Hepatocyte (in vitro differentiated cells): Measurements from ENCODE around the gene TWIST2. TPM values are rescaled to one million over a fixed set of nuclear protein-coding genes. Genes with fewer than 3 reads are reported as not detected.

Source experiments
- DNase-seq: peaks from one replicate; pipeline ENCODE4 v3.0.0-alpha.2; 2016; ENCODE audit warnings: low spot score
- H2AFZ ChIP-seq: fragments of 200-600 bp; sonication (generic); 2 replicates; pipeline ENCODE4 v1.6.0; 2016; ENCODE audit warnings: antibody characterized with exemption, mild to moderate bottlenecking
- H3K27ac ChIP-seq: fragments of 200-600 bp; sonication (generic); 2 replicates; pipeline ENCODE4 v1.5.1; 2016; ENCODE audit warnings: mild to moderate bottlenecking
- H3K27me3 ChIP-seq: fragments of 200-600 bp; sonication (generic); 2 replicates; pipeline ENCODE4 v1.6.1; 2016
- H3K36me3 ChIP-seq: fragments of 200-600 bp; sonication (generic); replicated peaks from 2 replicates; pipeline ENCODE4 v1.5.1; 2016; ENCODE audit warnings: low read depth; ENCODE audit not compliant: insufficient read depth
- H3K4me1 ChIP-seq: fragments of 200-600 bp; sonication (generic); 2 replicates; pipeline ENCODE4 v1.5.1; 2016; ENCODE audit warnings: mild to moderate bottlenecking, moderate library complexity; ENCODE audit not compliant: insufficient read depth
- H3K4me2 ChIP-seq: fragments of 200-600 bp; sonication (generic); 2 replicates; pipeline ENCODE4 v1.6.0; 2016
- H3K4me3 ChIP-seq: fragments of 200-600 bp; sonication (generic); 2 replicates; pipeline ENCODE4 v1.5.1; 2016; ENCODE audit warnings: mild to moderate bottlenecking
- H3K79me2 ChIP-seq: fragments of 200-600 bp; sonication (generic); 2 replicates; pipeline ENCODE4 v1.6.0; 2017; ENCODE audit warnings: mild to moderate bottlenecking
- H3K9me2 ChIP-seq: fragments of 200-600 bp; sonication (generic); replicated peaks from 2 replicates; pipeline ENCODE4 v1.6.0; 2017; ENCODE audit warnings: mild to moderate bottlenecking; ENCODE audit not compliant: insufficient read depth
- H3K9me3 ChIP-seq: fragments of 200-600 bp; sonication (generic); 2 replicates; pipeline ENCODE4 v1.5.1; 2016; ENCODE audit warnings: low read depth, mild to moderate bottlenecking
- H4K20me1 ChIP-seq: fragments of 200-600 bp; sonication (generic); 2 replicates; pipeline ENCODE4 v1.6.0; 2016; ENCODE audit warnings: mild to moderate bottlenecking; ENCODE audit not compliant: insufficient read depth, poor library complexity, severe bottlenecking
- CTCF ChIP-seq: fragments of 200-600 bp; sonication (generic); IDR thresholded peaks from 2 replicates; pipeline ENCODE4 v1.5.1; 2016; ENCODE audit warnings: antibody characterized with exemption, mild to moderate bottlenecking; ENCODE audit not compliant: poor library complexity
- EZH2 ChIP-seq: fragments of 200-600 bp; sonication (generic); IDR thresholded peaks from 2 replicates; pipeline ENCODE4 v1.6.1; 2016; ENCODE audit warnings: antibody characterized with exemption, mild to moderate bottlenecking, borderline replicate concordance
- EZH2phosphoT487 ChIP-seq: fragments of 200-600 bp; sonication (generic); IDR thresholded peaks from one replicate; pipeline ENCODE4 v1.6.1; 2018; ENCODE audit warnings: antibody characterized with exemption, mild to moderate bottlenecking, low read depth, moderate library complexity; ENCODE audit not compliant: unreplicated experiment, severe bottlenecking
- WGBS: methylation state at CpG from one replicate; pipeline ENCODE4 v1.1.6; 2016; ENCODE audit warnings: low lambda C conversion rate; ENCODE audit errors: missing lambda C conversion rate; 5-methylcytosine and 5-hydroxymethylcytosine counted together
- polyA plus RNA-seq: library from polyadenylated mRNA; unstranded; fragments of >200 nt; fragmentation: Nextera tagmentation; extraction: Ambion mirVana; gene quantifications from 2 replicates; pipeline ENCODE4 v1.2.1, GENCODE V29; 2016
- total RNA-seq: library from RNA; depleted of rRNA; stranded (reverse); fragments of >200 nt; gene quantifications from 2 replicates; pipeline ENCODE4 v1.2.3, GENCODE V29; 2014

TWIST2 gene
- total and polyA plus RNA-seq, 2 experiments from 2014 or later = 13.5 to 19.7 TPM

DNA sequence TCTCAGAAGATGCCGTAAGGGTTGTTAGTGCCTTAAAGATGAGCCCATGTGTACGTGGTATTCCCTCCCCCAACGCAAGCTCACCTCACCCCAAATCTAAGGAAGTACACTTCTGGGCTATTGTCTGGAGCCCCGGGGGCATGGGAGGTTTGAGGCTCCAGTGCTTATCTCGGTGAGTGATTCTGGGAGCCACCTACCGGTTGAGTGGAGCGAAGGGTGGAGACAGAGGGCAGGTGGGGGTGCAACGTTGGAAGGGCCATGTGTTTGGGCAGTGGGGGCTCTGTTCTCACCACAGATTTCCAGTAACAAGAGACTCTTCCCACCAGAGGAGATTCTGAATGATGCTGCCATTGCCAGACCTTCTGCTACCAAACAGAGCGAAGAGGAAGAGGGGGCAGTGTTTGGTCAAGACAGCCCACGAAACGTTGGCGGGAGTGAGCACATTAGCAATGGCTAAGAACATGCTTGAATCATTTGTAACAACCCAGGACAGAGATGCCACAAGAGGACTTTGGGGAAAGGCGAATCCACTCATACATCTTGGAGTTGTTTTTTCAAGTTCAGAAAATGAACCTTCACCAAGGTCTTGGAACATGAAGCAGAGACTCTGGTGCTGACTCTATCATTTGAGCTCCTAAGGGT lies 38.7 kb downstream of the TWIST2 start:
- peaks cover 12% of the 10 kb centered on the region for H3K4me1 ChIP-seq
- TF ChIP-seq EZH2phosphoT487 (no peak), EZH2 (no peak), CTCF (no peak)
- H3K4me2 ChIP-seq = no peak overlapping the region
- WGBS = 78% methylated on average over 13 of the region's 13 CpGs
- H2AFZ ChIP-seq = no peak overlapping the region
- no peaks in the 10 kb centered on the region for H3K36me3 ChIP-seq
- peaks cover 6% of the 10 kb centered on the region for H3K79me2 ChIP-seq
- H3K27me3 ChIP-seq = no peaks in the 10 kb centered on the region
- H3K9me2 ChIP-seq = no peaks in the 10 kb centered on the region
- H4K20me1 ChIP-seq = no peaks in the 10 kb centered on the region
- no peak overlapping the region for H3K27ac ChIP-seq
- H3K4me3 ChIP-seq = no peak overlapping the region
- no peak for DNase-seq
- no peaks in the 10 kb centered on the region for H3K9me3 ChIP-seq

DNA sequence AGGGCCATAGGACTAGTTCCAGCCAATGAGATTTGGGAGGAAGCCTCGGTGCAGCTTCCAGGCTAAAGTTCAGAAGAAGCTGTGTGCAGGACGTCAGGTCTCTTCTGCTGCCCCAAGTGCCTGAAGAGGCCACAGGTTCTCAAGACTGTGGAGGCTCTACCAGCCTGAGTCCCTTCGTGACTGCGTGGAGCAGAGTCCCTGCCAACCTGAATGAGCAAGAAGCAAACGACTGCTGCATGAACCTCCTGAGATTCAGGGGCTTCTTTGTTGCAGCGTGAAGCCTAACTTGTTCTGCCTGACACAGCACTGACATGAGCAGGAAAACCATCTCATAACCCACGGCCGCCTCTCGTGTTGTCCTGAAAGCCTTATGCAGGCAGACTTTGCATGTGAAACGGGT lies 39.7 kb downstream of the TWIST2 start:
- H3K4me3 ChIP-seq = no peak overlapping the region
- TF ChIP-seq EZH2phosphoT487 (no peak), EZH2 (no peak), CTCF (no peak)
- H3K27me3 ChIP-seq = no peaks in the 10 kb centered on the region
- no peaks in the 10 kb centered on the region for H3K9me3 ChIP-seq
- H3K79me2 ChIP-seq = peaks cover 6% of the 10 kb centered on the region
- H2AFZ ChIP-seq = no peak overlapping the region
- 93% methylated on average over 10 of the region's 10 CpGs for WGBS
- peaks cover 7% of the 10 kb centered on the region for H3K4me1 ChIP-seq
- no peak overlapping the region for H3K27ac ChIP-seq
- no peaks in the 10 kb centered on the region for H4K20me1 ChIP-seq
- H3K4me2 ChIP-seq = no peak overlapping the region
- no peak for DNase-seq
- H3K9me2 ChIP-seq = no peaks in the 10 kb centered on the region
- no peaks in the 10 kb centered on the region for H3K36me3 ChIP-seq

- H3K4me2 ChIP-seq = no peak overlapping the region
- H3K27ac ChIP-seq = no peak overlapping the region
- H3K9me2 ChIP-seq = no peaks in the 10 kb centered on the region
- peaks cover 5% of the 10 kb centered on the region for H3K4me1 ChIP-seq
- no peaks in the 10 kb centered on the region for H4K20me1 ChIP-seq
- no peak overlapping the region for H3K4me3 ChIP-seq
- TF ChIP-seq EZH2phosphoT487 = no peak
- no peak for TF ChIP-seq EZH2
- no peak for TF ChIP-seq CTCF
- no peak overlapping the region for H2AFZ ChIP-seq
- 85% methylated on average over 2 of the region's 2 CpGs for WGBS
- peaks cover 6% of the 10 kb centered on the region for H3K79me2 ChIP-seq
- H3K9me3 ChIP-seq = no peaks in the 10 kb centered on the region
- no peak for DNase-seq
- no peaks in the 10 kb centered on the region for H3K36me3 ChIP-seq
- no peaks in the 10 kb centered on the region for H3K27me3 ChIP-seq
Observed at GRCh38 chr2:238888781-238889180, 40.9 kb downstream of the TWIST2 start.

DNA sequence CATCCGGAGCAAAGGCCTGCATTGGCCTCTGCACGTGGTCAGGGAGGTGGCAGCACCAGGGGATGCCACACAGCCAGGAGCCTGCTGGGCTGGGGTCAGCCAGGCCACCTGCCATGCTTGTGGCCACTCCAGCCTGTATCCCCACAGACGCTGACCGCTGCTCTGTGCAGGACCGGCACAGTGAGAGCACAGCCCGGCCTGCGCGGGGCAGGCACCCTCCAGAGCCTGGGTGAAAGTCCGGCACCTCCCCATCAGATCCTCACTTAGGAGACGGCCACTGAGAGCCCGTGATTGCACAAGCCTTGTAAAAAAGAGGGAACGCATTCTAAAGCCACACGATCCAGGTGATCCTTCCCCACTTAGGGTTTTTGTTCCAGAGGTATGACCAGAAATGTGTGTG lies 42.2 kb downstream of the TWIST2 start:
- DNase-seq = no peak
- H3K27me3 ChIP-seq = no peaks in the 10 kb centered on the region
- no peaks in the 10 kb centered on the region for H3K9me3 ChIP-seq
- H2AFZ ChIP-seq = no peak overlapping the region
- no peaks in the 10 kb centered on the region for H4K20me1 ChIP-seq
- H3K4me2 ChIP-seq = no peak overlapping the region
- peaks cover 5% of the 10 kb centered on the region for H3K4me1 ChIP-seq
- no peaks in the 10 kb centered on the region for H3K9me2 ChIP-seq
- no peaks in the 10 kb centered on the region for H3K36me3 ChIP-seq
- 86% methylated on average over 13 of the region's 13 CpGs for WGBS
- H3K79me2 ChIP-seq = peaks cover 4% of the 10 kb centered on the region
- TF ChIP-seq CTCF (no peak), EZH2phosphoT487 (no peak), EZH2 (no peak)
- H3K27ac ChIP-seq = no peak overlapping the region
- no peak overlapping the region for H3K4me3 ChIP-seq
